AG04449 (cell line): Measurements from ENCODE around the gene FASLG.

Experiments
- CTCF ChIA-PET: fragments of 350-600 bp; formaldehyde crosslinking; extraction: SDS; loops from one replicate; lab custom pipeline; 2021; ENCODE audit warnings: antibody characterized with exemption; lab: Yijun Ruan, JAX
- POLR2A ChIA-PET: fragments of 400-600, 350-600 bp; formaldehyde crosslinking; extraction: SDS; loops from one replicate; lab custom pipeline; 2020; ENCODE audit warnings: antibody characterized with exemption, inconsistent platforms; lab: Yijun Ruan, JAX
- DNase-seq: peaks from one replicate; pipeline ENCODE4 v3.0.0-alpha.2; 2010; ENCODE audit warnings: low read depth, low spot score
- H3K4me3 ChIP-seq: 2 replicates; pipeline ENCODE4 v1.5.1; 2011; ENCODE audit warnings: low read depth, mild to moderate bottlenecking, control low read depth, low read length
- CTCF ChIP-seq: IDR thresholded peaks from one replicate; pipeline ENCODE4 v1.5.1; 2011; ENCODE audit warnings: mild to moderate bottlenecking, moderate library complexity, low read length, control low read depth, inconsistent platforms; ENCODE audit not compliant: insufficient read depth; ENCODE audit errors: missing control alignments

FASLG gene

DNA sequence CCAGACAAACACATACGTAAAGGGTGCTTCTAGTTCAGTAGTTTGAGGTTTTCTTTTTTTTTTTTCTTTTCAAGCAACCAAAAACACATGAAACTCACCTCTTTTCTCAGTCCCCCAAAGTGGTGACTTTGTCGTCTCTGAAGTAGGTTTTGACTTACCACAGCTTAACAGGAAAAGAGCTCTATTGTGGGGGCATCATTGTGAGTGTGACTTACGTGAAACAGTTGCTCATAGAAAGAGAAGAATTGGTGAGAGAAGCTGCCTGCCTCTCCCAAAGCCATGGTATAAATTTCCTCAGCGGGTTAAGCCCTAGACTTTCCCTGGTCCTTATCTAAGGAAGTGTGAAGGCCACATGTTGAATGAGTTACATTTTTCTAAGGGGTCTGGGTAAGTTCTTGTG is 11.9 kb downstream of the FASLG start:
- DNase-seq = no peak
- H3K4me3 ChIP-seq = no peak overlapping the region
- no peak for TF ChIP-seq CTCF
- ChIA-PET POLR2A (no interaction called here), CTCF (no interaction called here)

GRCh38 chr1:172671591-172671990 is 12.7 kb downstream of the FASLG start:
- no peak overlapping the region for H3K4me3 ChIP-seq
- CTCF ChIA-PET = no interaction called here
- no peak for TF ChIP-seq CTCF
- POLR2A ChIA-PET = no interaction called here
- DNase-seq = peak; percentile 52

DNA sequence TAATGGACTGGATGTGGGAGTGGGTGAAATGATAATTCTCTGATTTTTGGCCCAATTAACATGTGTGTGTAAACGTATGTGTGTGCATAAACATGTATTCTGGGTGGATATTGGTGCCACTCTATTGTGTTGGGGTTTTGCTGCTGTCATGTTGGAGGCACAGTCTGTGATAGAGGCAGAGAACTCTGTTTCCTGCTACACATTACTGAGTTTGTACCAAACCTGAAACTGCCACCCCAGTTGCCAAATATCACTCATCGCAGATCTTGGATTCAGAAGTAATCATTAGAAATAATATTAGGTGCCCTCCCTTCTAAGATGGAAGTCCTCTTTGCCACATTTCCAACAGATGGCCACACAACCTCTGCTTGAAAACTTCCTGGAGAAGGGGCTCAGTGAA is 13.8 kb downstream of the FASLG start:
- no peak overlapping the region for H3K4me3 ChIP-seq
- POLR2A ChIA-PET = no interaction called here
- CTCF ChIA-PET = no interaction called here
- no peak for DNase-seq
- no peak for TF ChIP-seq CTCF

DNA sequence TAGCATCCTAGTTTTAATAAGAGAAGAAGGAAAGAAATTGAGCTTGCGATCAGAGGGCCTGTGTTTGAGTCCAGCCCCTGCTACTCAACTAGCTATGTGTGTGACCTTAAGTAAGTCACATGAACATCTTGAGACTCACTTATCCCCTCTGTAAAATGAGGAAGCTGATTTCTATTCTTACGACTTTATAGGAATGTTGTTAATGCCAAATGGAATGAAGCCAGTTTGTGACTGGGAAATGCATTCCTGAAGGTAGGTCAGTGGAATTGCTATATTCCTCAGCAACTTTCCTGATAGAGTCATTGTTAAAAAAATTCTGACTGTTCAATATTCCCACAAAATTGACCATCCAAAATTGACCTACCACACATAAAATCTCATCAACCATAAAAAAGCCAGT is 14.9 kb downstream of the FASLG start:
- no peak for TF ChIP-seq CTCF
- no peak overlapping the region for H3K4me3 ChIP-seq
- DNase-seq = no peak
- CTCF ChIA-PET = interaction anchor here (0.6 to 2.0 kb wide), 2 partner anchors 9 to 10 kb away, joined by 3 to 7 read pairs; no protein-coding TSS in a partner anchor
- POLR2A ChIA-PET = no interaction called here

DNA sequence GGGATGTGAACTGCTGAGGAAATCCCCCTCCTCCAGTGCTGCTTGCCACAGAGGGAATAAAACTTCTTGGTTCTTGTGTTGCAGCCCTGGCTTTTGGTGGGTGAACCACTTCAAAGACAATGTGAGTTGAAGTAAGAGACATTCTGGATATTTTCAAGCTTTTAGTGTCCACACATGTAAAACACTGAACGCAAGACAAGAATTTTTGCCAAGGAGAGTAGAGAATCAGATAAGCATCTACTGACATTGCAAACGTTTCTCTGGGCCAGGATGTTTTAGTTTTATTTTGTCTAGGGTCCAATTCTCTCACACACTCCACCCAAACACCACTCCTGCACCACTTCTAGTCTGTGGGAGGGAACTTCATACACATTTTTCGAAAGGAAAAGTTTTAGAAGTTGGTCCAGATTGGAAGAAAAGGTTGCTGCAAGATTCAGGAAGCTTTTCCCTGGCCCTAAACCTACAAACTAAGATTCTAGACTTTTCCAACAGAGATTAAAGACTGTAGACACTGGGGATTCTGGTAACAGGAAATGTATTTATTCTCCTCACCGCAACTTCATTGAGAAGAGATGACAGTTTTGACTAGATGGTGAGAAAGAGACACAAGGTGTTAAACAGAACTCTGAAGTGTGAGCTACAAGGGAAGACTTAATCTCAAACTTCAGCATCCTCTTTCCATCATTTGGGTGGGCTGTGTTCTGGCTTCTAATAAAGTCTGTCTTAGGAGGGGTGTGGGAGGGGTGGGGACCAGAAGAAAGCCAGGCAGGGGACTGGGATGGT is 16.1 kb downstream of the FASLG start:
- POLR2A ChIA-PET = no interaction called here
- CTCF ChIA-PET = interaction anchor here (0.6 to 2.0 kb wide), 2 partner anchors 11 to 38 kb away, joined by 3 to 7 read pairs; no protein-coding TSS in a partner anchor
- no peak for DNase-seq

More for the DNA sequence above, 16.1 kb downstream of the FASLG start:
- no peak overlapping the region for H3K4me3 ChIP-seq
- no peak for TF ChIP-seq CTCF
